ENCODE results near the gene UPP1.

Gene UPP1

DNA sequence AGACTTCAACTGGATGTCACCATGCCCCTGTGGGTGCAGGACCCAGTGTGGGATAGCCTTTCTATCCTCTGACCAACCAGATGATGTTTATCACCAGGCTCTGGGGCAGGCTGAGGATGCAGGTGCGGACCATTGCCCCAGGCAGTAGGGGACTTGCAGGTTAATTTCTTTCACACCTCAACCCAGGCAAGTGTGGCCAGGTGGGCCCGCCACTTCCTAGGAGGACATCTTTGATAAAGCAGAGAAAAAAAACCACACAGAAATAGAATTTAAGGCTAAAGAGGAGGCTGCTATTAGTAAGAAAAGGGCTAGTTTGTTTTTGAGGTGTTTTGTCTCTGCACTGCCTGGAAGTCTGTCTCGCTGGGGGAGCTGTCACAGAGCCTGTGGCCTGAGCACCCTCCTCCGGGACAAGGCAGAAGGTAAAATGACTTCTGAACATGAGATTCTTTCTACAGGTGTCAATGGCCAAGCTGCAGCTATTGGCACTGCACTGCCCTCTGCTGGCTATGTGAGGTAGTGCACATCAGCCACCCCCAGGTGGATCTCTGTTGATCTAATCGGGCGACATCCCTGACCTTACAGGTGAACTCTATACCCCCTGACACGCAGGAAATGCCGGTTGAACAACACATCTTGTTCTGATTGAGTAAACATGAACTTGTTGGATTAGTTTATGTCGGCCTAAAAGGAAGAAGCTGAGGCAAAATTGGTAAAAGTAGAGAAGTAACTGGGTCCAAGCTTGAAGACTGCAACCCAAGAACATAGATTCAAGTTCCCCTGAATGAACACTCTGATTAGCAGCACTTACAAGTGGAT, 21.0 kb downstream of the UPP1 start:
- no peaks in the 10 kb centered on the region for H3K27me3 ChIP-seq (ENCODE audit: insufficient read depth, low read depth, severe bottlenecking)
- DNase-seq: peak; percentile 78
- H3K27ac ChIP-seq: no peak overlapping the region
- no peak overlapping the region for H3K4me3 ChIP-seq (ENCODE audit: low read depth, low read length)
- no peaks in the 10 kb centered on the region for H3K9me3 ChIP-seq (ENCODE audit: severe bottlenecking)
- H3K36me3 ChIP-seq: peaks cover 6% of the 10 kb centered on the region
- TF ChIP-seq, protein P1, sequence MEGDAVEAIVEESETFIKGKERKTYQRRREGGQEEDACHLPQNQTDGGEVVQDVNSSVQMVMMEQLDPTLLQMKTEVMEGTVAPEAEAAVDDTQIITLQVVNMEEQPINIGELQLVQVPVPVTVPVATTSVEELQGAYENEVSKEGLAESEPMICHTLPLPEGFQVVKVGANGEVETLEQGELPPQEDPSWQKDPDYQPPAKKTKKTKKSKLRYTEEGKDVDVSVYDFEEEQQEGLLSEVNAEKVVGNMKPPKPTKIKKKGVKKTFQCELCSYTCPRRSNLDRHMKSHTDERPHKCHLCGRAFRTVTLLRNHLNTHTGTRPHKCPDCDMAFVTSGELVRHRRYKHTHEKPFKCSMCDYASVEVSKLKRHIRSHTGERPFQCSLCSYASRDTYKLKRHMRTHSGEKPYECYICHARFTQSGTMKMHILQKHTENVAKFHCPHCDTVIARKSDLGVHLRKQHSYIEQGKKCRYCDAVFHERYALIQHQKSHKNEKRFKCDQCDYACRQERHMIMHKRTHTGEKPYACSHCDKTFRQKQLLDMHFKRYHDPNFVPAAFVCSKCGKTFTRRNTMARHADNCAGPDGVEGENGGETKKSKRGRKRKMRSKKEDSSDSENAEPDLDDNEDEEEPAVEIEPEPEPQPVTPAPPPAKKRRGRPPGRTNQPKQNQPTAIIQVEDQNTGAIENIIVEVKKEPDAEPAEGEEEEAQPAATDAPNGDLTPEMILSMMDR (IDR thresholded peaks at IDR 0.05; ENCODE audit: low read depth, low read length): peak; percentile 97

DNA sequence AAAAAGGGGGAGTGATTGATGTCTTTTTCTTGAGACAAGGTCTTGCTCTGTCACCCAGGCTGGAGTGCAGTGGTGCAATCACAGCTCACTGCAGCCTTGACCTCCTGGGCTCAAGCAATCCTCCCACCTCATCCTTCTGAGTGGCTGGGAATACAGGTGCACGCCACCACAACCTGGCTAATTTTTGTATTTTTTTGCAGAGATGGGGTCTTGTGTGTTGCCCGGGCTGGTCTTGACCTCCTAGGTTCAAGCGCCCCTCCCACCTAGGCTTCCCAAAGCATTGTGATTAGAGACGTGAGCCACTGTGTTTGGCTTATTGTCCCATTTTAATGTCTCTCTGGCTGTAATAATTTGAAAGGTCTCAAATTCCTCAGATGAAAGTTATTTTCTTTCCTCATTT, 21.8 kb downstream of the UPP1 start:
- no peak for DNase-seq
- H3K4me3 ChIP-seq (ENCODE audit: low read depth, low read length): no peak overlapping the region
- H3K27ac ChIP-seq: no peak overlapping the region
- H3K9me3 ChIP-seq (ENCODE audit: severe bottlenecking): no peaks in the 10 kb centered on the region
- peaks cover 6% of the 10 kb centered on the region for H3K36me3 ChIP-seq
- TF ChIP-seq, protein P1 (IDR thresholded peaks at IDR 0.05; ENCODE audit: low read depth, low read length): no peak
- H3K27me3 ChIP-seq (ENCODE audit: insufficient read depth, low read depth, severe bottlenecking): no peaks in the 10 kb centered on the region

DNA sequence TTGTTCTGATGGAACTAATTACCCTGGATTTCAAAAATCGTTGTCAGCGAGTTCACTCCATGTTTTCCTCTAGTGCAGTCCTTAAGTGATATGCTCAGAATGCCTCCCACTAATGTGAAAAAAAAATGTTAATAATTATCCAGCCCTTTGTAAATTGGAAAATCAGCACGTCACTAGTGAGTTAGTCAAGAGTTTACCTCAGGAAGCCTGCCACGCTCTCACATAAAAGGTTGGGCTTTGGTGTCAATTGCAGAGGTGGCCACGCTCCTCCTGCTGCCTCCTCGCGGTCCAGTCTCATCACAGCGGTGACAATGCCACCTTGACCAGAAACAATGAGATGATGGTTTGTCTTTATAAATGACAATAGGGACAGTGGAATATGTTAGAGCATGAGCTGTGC, 22.5 kb downstream of the UPP1 start:
- TF ChIP-seq, protein P1 (IDR thresholded peaks at IDR 0.05; ENCODE audit: low read depth, low read length): no peak
- H3K9me3 ChIP-seq (ENCODE audit: severe bottlenecking): no peaks in the 10 kb centered on the region
- no peak for DNase-seq
- no peak overlapping the region for H3K27ac ChIP-seq
- no peaks in the 10 kb centered on the region for H3K27me3 ChIP-seq (ENCODE audit: insufficient read depth, low read depth, severe bottlenecking)
- no peak overlapping the region for H3K4me3 ChIP-seq (ENCODE audit: low read depth, low read length)
- H3K36me3 ChIP-seq: peaks cover 6% of the 10 kb centered on the region

DNA sequence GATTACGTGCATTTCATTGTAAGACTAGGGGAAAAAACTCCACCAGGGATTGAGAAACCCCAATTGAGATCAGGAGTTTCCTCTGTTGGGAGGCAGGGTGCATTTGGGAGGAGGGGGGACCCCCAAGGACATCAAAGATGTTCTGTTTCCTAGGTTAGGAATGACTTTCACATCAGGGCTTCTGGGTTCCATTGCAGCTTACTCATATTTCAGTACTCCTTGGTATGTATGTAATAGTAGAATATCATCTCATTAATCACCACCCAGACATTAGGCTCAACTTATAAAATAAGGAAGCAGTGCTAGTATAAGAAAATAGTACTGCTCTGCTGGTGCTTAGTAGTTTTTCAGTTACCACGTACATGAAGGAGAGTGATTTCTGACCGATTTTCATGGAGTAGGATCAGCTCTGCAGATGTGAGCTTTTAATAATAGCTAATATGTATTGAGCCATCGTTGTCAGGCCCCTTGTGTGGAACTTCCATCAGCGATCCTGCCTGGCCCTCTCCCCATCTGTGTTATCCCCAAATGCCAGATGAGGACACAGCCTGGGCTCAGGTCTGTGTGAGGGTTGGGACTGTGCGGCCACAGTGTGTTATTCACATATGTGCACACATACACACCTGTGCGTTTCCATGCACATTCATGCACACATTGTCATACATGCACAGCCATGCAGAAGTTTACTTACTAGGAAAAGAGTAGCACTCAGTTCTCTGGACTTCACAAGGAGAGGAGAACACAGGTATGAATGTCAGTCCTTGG, 23.5 kb downstream of the UPP1 start:
- no peaks in the 10 kb centered on the region for H3K27me3 ChIP-seq (ENCODE audit: insufficient read depth, low read depth, severe bottlenecking)
- DNase-seq: no peak
- H3K27ac ChIP-seq: no peak overlapping the region
- H3K9me3 ChIP-seq (ENCODE audit: severe bottlenecking): no peaks in the 10 kb centered on the region
- 0 out of 2 replicates have a peak, but pooled peaks cover 3% of the 10 kb centered on the region for H3K36me3 ChIP-seq
- H3K4me3 ChIP-seq (ENCODE audit: low read depth, low read length): no peak overlapping the region
- TF ChIP-seq, protein P1 (IDR thresholded peaks at IDR 0.05; ENCODE audit: low read depth, low read length): no peak

DNA sequence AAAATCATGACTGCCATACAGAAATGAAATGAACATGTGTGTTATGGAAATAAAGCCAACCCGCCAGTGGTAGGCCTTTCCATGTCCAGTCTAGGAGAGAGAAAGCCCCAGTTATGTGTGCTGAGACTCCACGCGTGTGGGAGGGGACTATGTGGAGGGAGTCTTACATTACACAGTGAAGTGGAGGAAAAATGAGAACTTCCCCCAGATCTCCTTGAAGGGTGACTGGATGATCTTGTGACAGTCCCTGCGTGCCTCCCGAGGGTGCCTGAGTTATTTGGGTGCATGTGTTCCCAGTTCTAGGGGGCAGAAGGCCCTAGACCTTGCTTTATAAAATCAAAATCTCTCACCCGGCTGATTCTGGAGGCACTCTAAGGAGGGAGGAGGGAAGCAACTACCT, 24.2 kb downstream of the UPP1 start:
- no peak overlapping the region for H3K4me3 ChIP-seq (ENCODE audit: low read depth, low read length)
- TF ChIP-seq, protein P1 (IDR thresholded peaks at IDR 0.05; ENCODE audit: low read depth, low read length): no peak
- H3K27me3 ChIP-seq (ENCODE audit: insufficient read depth, low read depth, severe bottlenecking): no peaks in the 10 kb centered on the region
- H3K36me3 ChIP-seq: 0 out of 2 replicates have a peak, but pooled peaks cover 3% of the 10 kb centered on the region
- no peaks in the 10 kb centered on the region for H3K9me3 ChIP-seq (ENCODE audit: severe bottlenecking)
- H3K27ac ChIP-seq: no peak overlapping the region
- no peak for DNase-seq
